ACHN (cell line): Measurements from ENCODE around the gene DOC2B.
"Not testable (repeated sequence)": the region's sequence is repeated elsewhere in the genome, so short reads cannot be mapped to it uniquely, and the experiment has no call there.

Experiments
- DNase-seq: peaks from one replicate; pipeline ENCODE4 v3.0.0-alpha.2; 2015
- in situ Hi-C: cut with HindIII; loops from 2 replicates; pipeline ENCODE4 v1.10.0; 2017; ENCODE audit warnings: low sequenced_read_pairs, low pct_ligation_motif_present, low pct_unique_long_range_greater_than_20kb

DOC2B gene

GRCh38 chr17:137166-137807, 44.2 kb downstream of the DOC2B start, which contains the start of gene SCGB1C2:
Gene SCGB1C2, plus strand, starts transcription at chr17:137569. Its CDS starts 22 bp downstream, at chr17:137591.
- DNase-seq, in situ Hi-C loops: not testable (repeated sequence)

GRCh38 chr17:136531-136930, 44.9 kb downstream of the DOC2B start:
- in situ Hi-C loops, DNase-seq: not testable (repeated sequence)

- in situ Hi-C loops, DNase-seq: not testable (repeated sequence)
Observed at GRCh38 chr17:135895-136294, 45.6 kb downstream of the DOC2B start.

- not testable (repeated sequence) for DNase-seq
Observed at GRCh38 chr17:135022-135421, 46.4 kb downstream of the DOC2B start.

GRCh38 chr17:134332-134785, 47.1 kb downstream of the DOC2B start:
- DNase-seq, in situ Hi-C loops: not testable (repeated sequence)

More at GRCh38 chr17:135022-135421, 46.4 kb downstream of the DOC2B start:
- in situ Hi-C loops = not testable (repeated sequence)

- DNase-seq, in situ Hi-C loops: not testable (repeated sequence)
Observed at GRCh38 chr17:133932-134331, 47.5 kb downstream of the DOC2B start.

- peak; percentile 39 for DNase-seq
- in situ Hi-C loops = not testable (repeated sequence)
Observed at GRCh38 chr17:118339-118917, 63.0 kb downstream of the DOC2B start.

- in situ Hi-C loops, DNase-seq: not testable (repeated sequence)
Observed at GRCh38 chr17:113111-113510, 68.3 kb downstream of the DOC2B start.
